GM12878 (cell line): ENCODE measurements around the gene MEG3. TPM values are rescaled to one million over a fixed set of nuclear protein-coding genes. Genes with fewer than 3 reads are reported as not detected.

Experiments
- ATAC-seq: fragments of 200-7000 bp; cut with Tn5 transposase; 3 replicates; pipeline ENCODE4 v1.9.1; 2020; ENCODE audit warnings: mild to moderate bottlenecking, moderate library complexity
- BruUV-seq: library from RNA; stranded (reverse); fragments of 400-500 nt; replicated peaks from 2 replicates; lab custom pipeline; 2021; lab: Mats Ljungman, UMichigan
- CTCF ChIA-PET: fragments of 300-600 bp; sonication (Branson Sonifier 250); formaldehyde crosslinking; extraction: SDS; loops from one replicate; lab custom pipeline; 2021; ENCODE audit warnings: inconsistent platforms; lab: Yijun Ruan, JAX
- POLR2A ChIA-PET: fragments of 350-600 bp; formaldehyde crosslinking; extraction: SDS; loops from one replicate; lab custom pipeline; 2021; ENCODE audit warnings: inconsistent platforms; lab: Charles Lee
- RAD21 ChIA-PET: fragments of 300-600 bp; sonication (Branson Sonifier 250); formaldehyde crosslinking; loops from one replicate; lab custom pipeline; 2023; ENCODE audit warnings: antibody characterized with exemption; ENCODE audit not compliant: unreplicated experiment; lab: Charles Lee
- SMC1A ChIA-PET: fragments of 300-600 bp; sonication (Branson Sonifier 250); formaldehyde crosslinking; loops from one replicate; lab custom pipeline; 2023; ENCODE audit not compliant: unreplicated experiment, uncharacterized antibody; lab: Charles Lee
- DNase-seq: peaks from one replicate; pipeline ENCODE4 v3.0.0-alpha.2; 2011; ENCODE audit warnings: low read depth, low spot score
- FAIRE-seq: peaks from 3 replicates; lab custom pipeline; 2011; peaks lifted over from hg19 to GRCh38; lab: Jason Lieb, UNC
- H2AFZ ChIP-seq: 2 replicates; pipeline ENCODE4 v1.6.0; 2011; ENCODE audit warnings: low read depth, low read length, control low read depth; ENCODE audit not compliant: control insufficient read depth
- H3K27ac ChIP-seq: 2 replicates; pipeline ENCODE4 v1.5.1; 2011; ENCODE audit warnings: control low read depth; ENCODE audit not compliant: control insufficient read depth, insufficient read depth
- H3K27me3 ChIP-seq, 2 experiments: replicated peaks in 1 of 2; 2 replicates each; pipeline versions ENCODE4 v1.6.0 to v1.6.1; 2011; ENCODE audit warnings: low read length in 1 of 2; ENCODE audit not compliant: control insufficient read depth in 2 of 2, insufficient read depth in 2 of 2
- H3K36me3 ChIP-seq, 2 experiments: 2 replicates each; pipeline ENCODE4 v1.5.1; 2011; ENCODE audit warnings: low read length in 1 of 2; ENCODE audit not compliant: control insufficient read depth in 2 of 2, insufficient read depth in 2 of 2
- H3K4me1 ChIP-seq: 2 replicates; pipeline ENCODE4 v1.6.1; 2011; ENCODE audit warnings: mild to moderate bottlenecking, low read length, moderate library complexity, mixed read lengths; ENCODE audit not compliant: control insufficient read depth, insufficient read depth
- H3K4me2 ChIP-seq: 2 replicates; pipeline ENCODE4 v1.6.0; 2011; ENCODE audit warnings: control low read depth; ENCODE audit not compliant: control insufficient read depth, insufficient read depth
- H3K4me3 ChIP-seq: fragments of 200-600 bp; sonication (generic); 2 replicates; pipeline ENCODE4 v1.5.1; 2016
- H3K79me2 ChIP-seq: 2 replicates; pipeline ENCODE4 v1.6.0; 2011; ENCODE audit warnings: low read length; ENCODE audit not compliant: control insufficient read depth, insufficient read depth
- H3K9ac ChIP-seq: 2 replicates; pipeline ENCODE4 v1.8.0; 2011; ENCODE audit warnings: low read length, control low read depth, mixed read lengths; ENCODE audit not compliant: control insufficient read depth, insufficient read depth
- H3K9me3 ChIP-seq: replicated peaks from 3 replicates; pipeline ENCODE4 v1.5.1; 2011; ENCODE audit warnings: mild to moderate bottlenecking, low read length; ENCODE audit not compliant: control insufficient read depth, insufficient read depth
- H4K20me1 ChIP-seq: 2 replicates; pipeline ENCODE4 v1.6.0; 2011; ENCODE audit not compliant: control insufficient read depth, insufficient read depth
- BACH1 ChIP-seq: fragments of 450-650 bp; IDR thresholded peaks from 2 replicates; pipeline ENCODE4 v1.6.1; 2017; ENCODE audit warnings: mild to moderate bottlenecking, borderline replicate concordance
- BCL11A ChIP-seq: IDR thresholded peaks from 2 replicates; pipeline ENCODE4 v1.6.1; 2011; ENCODE audit warnings: low read depth, low read length
- BHLHE40 ChIP-seq, 2 experiments: fragments of 450-650 bp in 1 of 2; IDR thresholded peaks; 2 replicates each; pipeline ENCODE4 v1.6.1; 2011 to 2017; ENCODE audit warnings: low read depth in 2 of 2, borderline replicate concordance in 1 of 2, improper control_type of control experiment in 1 of 2, low read length in 1 of 2, mild to moderate bottlenecking in 1 of 2
- GABPA ChIP-seq: IDR thresholded peaks from 2 replicates; pipeline ENCODE4 v1.6.1; 2014; ENCODE audit warnings: antibody characterized with exemption, low read depth, mild to moderate bottlenecking, inconsistent platforms
- KLF5 ChIP-seq: fragments of 450-650 bp; IDR thresholded peaks from 2 replicates; pipeline ENCODE4 v1.6.1; 2014; ENCODE audit warnings: mild to moderate bottlenecking; ENCODE audit not compliant: partially characterized antibody
- MTA2 ChIP-seq: fragments of 450-650 bp; IDR thresholded peaks from 2 replicates; pipeline ENCODE4 v1.6.1; 2016; ENCODE audit warnings: low read depth, mild to moderate bottlenecking, moderate library complexity
- MXI1 ChIP-seq: fragments of 150-350 bp; IDR thresholded peaks from 2 replicates; pipeline ENCODE4 v1.6.1; 2011; ENCODE audit warnings: low read depth, mild to moderate bottlenecking, inconsistent platforms, low read length, improper control_type of control experiment
- RAD51 ChIP-seq: fragments of 450-650 bp; IDR thresholded peaks from 2 replicates; pipeline ENCODE4 v1.6.1; 2016; ENCODE audit warnings: moderate library complexity, mild to moderate bottlenecking, inconsistent platforms
- RFX5 ChIP-seq: IDR thresholded peaks from 2 replicates; pipeline ENCODE4 v1.6.1; 2011; ENCODE audit warnings: low read depth, low read length, improper control_type of control experiment
- SPI1 ChIP-seq: IDR thresholded peaks from 2 replicates; pipeline ENCODE4 v1.6.1; 2011; ENCODE audit warnings: low read depth, mild to moderate bottlenecking, low read length, moderate library complexity, borderline replicate concordance; ENCODE audit not compliant: insufficient read depth
- SREBF2 ChIP-seq: IDR thresholded peaks from 2 replicates; pipeline ENCODE4 v1.6.1; 2012; ENCODE audit warnings: mild to moderate bottlenecking, low read length
- TCF7 ChIP-seq: IDR thresholded peaks from 2 replicates; pipeline ENCODE4 v1.6.1; 2014; ENCODE audit warnings: antibody characterized with exemption, borderline replicate concordance
- WGBS: methylation state at CpG from one replicate; pipeline ENCODE4 v1.1.6; 2016; ENCODE audit warnings: low lambda C conversion rate; ENCODE audit not compliant: insufficient replicate concordance, insufficient coverage; ENCODE audit errors: missing lambda C conversion rate; 5-methylcytosine and 5-hydroxymethylcytosine counted together
- in situ Hi-C: fragments of 300-500 bp; cut with MboI; formaldehyde crosslinking; loops from 9 replicates; pipeline ENCODE4 v1.14.3; 2018; ENCODE audit warnings: mixed read lengths
- intact Hi-C: fragments of 100-400 bp; cut with micrococcal nuclease; formaldehyde crosslinking; loops from one replicate; pipeline ENCODE4 v1.14.2; 2022; ENCODE audit not compliant: unreplicated experiment
- polyA plus RNA-seq, 11 experiments: library from polyadenylated mRNA; depleted of rRNA in 4 of 11; unstranded in 6 of 11; stranded (reverse) in 5 of 11; fragments of >200 nt; fragmentation: Nextera tagmentation in 4 of 11; fragmentation: Illumina TruSeq in 1 of 11; extraction: Ambion mirVana in 4 of 11; extraction: Trizol in 1 of 11; gene quantifications; 1 replicate in 1 of 11; 2 replicates in 10 of 11; pipeline versions ENCODE4 v1.2.1 to v1.2.3, GENCODE V29; 2011 to 2016; ENCODE audit warnings: inconsistent platforms in 2 of 11, missing spikeins in 2 of 11, low read depth in 1 of 11
- total RNA-seq, 4 experiments: library from RNA; depleted of rRNA in 3 of 4; stranded (reverse); fragments of >200 nt in 3 of 4; fragmentation: Illumina TruSeq in 1 of 4; extraction: Trizol in 1 of 4; gene quantifications; 2 replicates each; pipeline versions ENCODE4 v1.2.1 to v1.2.3, GENCODE V29; 2013 to 2021
- TF ChIP-seq, protein P1 (sequence below): fragments of 450-650 bp; IDR thresholded peaks from 2 replicates; pipeline ENCODE4 v1.6.1; 2017; ENCODE audit warnings: mild to moderate bottlenecking, moderate library complexity
- TF ChIP-seq, protein P2 (sequence below): fragments of 450-650 bp; formaldehyde crosslinking; IDR thresholded peaks from 2 replicates; pipeline ENCODE4 v1.4.0; 2022; ENCODE audit warnings: mild to moderate bottlenecking, moderate library complexity

Gene MEG3
- total and polyA plus RNA-seq, 10 of the 15 experiments (the other 5 are each of a cell fraction or from before 2014, with no cell fraction given), result 0.03 to 2.9 (median 0.95) TPM; not detected in 7

DNA sequence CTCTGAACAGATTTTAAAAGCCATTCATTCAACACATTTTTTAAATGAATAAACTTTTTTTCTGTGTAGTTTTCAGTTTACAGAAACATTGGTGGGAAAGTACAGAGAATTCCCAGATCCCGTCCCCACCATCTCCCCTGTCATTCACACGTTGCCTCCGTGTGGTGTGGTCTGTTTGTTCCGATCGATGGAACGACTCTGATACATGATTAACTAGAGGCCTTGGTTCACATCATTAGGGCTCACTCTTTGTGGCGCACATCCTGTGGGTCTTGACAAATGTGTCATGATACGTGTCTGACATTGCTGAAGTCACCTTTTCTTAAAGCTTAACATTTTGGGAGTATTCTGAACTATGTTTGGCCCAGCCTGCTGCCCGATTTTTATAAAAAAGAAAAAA is 18.5 kb downstream of the MEG3 start (continued):
- TF ChIP-seq, protein P1, sequence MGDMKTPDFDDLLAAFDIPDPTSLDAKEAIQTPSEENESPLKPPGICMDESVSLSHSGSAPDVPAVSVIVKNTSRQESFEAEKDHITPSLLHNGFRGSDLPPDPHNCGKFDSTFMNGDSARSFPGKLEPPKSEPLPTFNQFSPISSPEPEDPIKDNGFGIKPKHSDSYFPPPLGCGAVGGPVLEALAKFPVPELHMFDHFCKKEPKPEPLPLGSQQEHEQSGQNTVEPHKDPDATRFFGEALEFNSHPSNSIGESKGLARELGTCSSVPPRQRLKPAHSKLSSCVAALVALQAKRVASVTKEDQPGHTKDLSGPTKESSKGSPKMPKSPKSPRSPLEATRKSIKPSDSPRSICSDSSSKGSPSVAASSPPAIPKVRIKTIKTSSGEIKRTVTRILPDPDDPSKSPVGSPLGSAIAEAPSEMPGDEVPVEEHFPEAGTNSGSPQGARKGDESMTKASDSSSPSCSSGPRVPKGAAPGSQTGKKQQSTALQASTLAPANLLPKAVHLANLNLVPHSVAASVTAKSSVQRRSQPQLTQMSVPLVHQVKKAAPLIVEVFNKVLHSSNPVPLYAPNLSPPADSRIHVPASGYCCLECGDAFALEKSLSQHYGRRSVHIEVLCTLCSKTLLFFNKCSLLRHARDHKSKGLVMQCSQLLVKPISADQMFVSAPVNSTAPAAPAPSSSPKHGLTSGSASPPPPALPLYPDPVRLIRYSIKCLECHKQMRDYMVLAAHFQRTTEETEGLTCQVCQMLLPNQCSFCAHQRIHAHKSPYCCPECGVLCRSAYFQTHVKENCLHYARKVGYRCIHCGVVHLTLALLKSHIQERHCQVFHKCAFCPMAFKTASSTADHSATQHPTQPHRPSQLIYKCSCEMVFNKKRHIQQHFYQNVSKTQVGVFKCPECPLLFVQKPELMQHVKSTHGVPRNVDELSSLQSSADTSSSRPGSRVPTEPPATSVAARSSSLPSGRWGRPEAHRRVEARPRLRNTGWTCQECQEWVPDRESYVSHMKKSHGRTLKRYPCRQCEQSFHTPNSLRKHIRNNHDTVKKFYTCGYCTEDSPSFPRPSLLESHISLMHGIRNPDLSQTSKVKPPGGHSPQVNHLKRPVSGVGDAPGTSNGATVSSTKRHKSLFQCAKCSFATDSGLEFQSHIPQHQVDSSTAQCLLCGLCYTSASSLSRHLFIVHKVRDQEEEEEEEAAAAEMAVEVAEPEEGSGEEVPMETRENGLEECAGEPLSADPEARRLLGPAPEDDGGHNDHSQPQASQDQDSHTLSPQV, result no peak
- TF ChIP-seq BHLHE40 (IDR thresholded peaks at IDR 0.05; ENCODE audit: borderline replicate concordance in 1 of 2, low read depth in 2 of 2, low read length in 1 of 2), result no peak
- TF ChIP-seq SREBF2, result no peak
- no peak for TF ChIP-seq TCF7

DNA sequence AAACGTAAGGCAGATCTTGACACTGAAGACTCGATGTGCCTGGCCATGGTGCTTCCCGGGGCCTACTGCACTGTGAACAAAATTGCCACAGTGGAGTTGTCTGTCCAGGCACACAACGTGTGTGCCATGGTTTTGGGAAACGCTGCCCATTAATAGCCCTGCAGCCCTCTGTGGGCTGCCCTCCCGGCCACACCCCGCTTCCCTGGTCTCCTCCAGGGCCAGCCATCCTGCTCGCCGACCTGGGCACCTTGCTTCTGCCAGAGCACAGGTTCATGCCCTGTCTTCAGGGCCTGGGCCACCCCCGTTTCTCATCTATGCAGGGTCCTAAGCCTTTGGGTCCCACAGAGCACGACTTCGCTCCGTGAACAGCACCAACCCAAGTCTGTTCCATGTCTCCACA is 18.9 kb downstream of the MEG3 start:
- intact Hi-C loops (no loop called here), in situ Hi-C loops (no loop called here)
- RAD21 ChIA-PET, result no interaction called here
- Histone ChIP-seq H3K27me3 (no peaks in the 10 kb centered on the region), H3K9me3 (no peaks in the 10 kb centered on the region), H3K4me3 (no peak overlapping the region), H3K36me3 (no peaks in the 10 kb centered on the region), H2AFZ (no peak overlapping the region), H3K4me1 (no peaks in the 10 kb centered on the region), H3K27ac (no peak overlapping the region), H3K79me2 (no peaks in the 10 kb centered on the region), H3K4me2 (no peak overlapping the region), H4K20me1 (no peaks in the 10 kb centered on the region), H3K9ac (no peak overlapping the region)
- FAIRE-seq (no peak), ATAC-seq (no peak), DNase-seq (no peak)
- BruUV-seq, result no TSS peak
- SMC1A ChIA-PET, result no interaction called here
- CTCF ChIA-PET, result no interaction called here
- POLR2A ChIA-PET, result no interaction called here
- WGBS, result 41% methylated on average over 13 of the region's 13 CpGs
- TF ChIP-seq GABPA, result no peak
- no peak for TF ChIP-seq RFX5
- TF ChIP-seq BCL11A, result no peak
- TF ChIP-seq MXI1, result no peak
- TF ChIP-seq RAD51, result no peak
- TF ChIP-seq BACH1, result no peak
- TF ChIP-seq MTA2, result no peak
- no peak for TF ChIP-seq SPI1
- no peak for TF ChIP-seq KLF5
- TF ChIP-seq, protein P2, sequence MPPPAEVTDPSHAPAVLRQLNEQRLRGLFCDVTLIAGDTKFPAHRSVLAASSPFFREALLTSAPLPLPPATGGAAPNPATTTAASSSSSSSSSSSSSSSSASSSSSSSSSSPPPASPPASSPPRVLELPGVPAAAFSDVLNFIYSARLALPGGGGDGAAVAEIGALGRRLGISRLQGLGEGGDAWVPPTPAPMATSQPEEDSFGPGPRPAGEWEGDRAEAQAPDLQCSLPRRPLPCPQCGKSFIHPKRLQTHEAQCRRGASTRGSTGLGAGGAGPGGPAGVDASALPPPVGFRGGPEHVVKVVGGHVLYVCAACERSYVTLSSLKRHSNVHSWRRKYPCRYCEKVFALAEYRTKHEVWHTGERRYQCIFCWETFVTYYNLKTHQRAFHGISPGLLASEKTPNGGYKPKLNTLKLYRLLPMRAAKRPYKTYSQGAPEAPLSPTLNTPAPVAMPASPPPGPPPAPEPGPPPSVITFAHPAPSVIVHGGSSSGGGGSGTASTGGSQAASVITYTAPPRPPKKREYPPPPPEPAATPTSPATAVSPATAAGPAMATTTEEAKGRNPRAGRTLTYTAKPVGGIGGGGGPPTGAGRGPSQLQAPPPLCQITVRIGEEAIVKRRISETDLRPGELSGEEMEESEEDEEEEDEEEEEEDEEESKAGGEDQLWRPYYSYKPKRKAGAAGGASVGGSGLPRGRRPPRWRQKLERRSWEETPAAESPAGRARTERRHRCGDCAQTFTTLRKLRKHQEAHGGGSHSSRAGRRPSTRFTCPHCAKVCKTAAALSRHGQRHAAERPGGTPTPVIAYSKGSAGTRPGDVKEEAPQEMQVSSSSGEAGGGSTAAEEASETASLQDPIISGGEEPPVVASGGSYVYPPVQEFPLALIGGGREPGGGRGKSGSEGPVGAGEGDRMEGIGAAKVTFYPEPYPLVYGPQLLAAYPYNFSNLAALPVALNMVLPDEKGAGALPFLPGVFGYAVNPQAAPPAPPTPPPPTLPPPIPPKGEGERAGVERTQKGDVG (CRISPR knock-in tag), result no peak
